NCI-H1694 treated with DMSO at 0.1 percent for 48 hours (cell line): ENCODE measurements around the gene CDK9.
"Not testable (repeated sequence)": the region's sequence is repeated elsewhere in the genome, so short reads cannot be mapped to it uniquely, and the experiment has no call there.

Experiments
- DNase-seq: peaks from one replicate; lab custom pipeline; 2025; lab: John Stamatoyannopoulos, UW

The CDK9 gene

GRCh38 chr9:127785933-127786772, at the start of gene CDK9:
CDK9 (plus strand) TSS chr9:127786034; CDS start chr9:127786149, 115 bp downstream.
- DNase-seq: peak; percentile 48

- DNase-seq: no peak
These were observed 47.2 kb upstream of the CDK9 start for GRCh38 chr9:127738666-127739065.

- DNase-seq: no peak
These were observed 46.1 kb upstream of the CDK9 start for GRCh38 chr9:127739614-127740330.

- no peak for DNase-seq
These were observed 43.9 kb upstream of the CDK9 start for GRCh38 chr9:127741831-127742434.

- peak; percentile 61 for DNase-seq
These were observed 43.3 kb upstream of the CDK9 start for GRCh38 chr9:127742435-127743088.

- DNase-seq: no peak
These were observed 41.3 kb upstream of the CDK9 start for GRCh38 chr9:127744398-127745110.

GRCh38 chr9:127746959-127747569, 38.8 kb upstream of the CDK9 start:
- DNase-seq: no peak

- no peak for DNase-seq
These were observed 36.6 kb upstream of the CDK9 start for GRCh38 chr9:127749090-127749787.

GRCh38 chr9:127751269-127752054, 34.4 kb upstream of the CDK9 start:
- DNase-seq: no peak

- DNase-seq: no peak
These were observed 32.7 kb upstream of the CDK9 start for GRCh38 chr9:127753148-127753547.

GRCh38 chr9:127753622-127754021, 32.2 kb upstream of the CDK9 start:
- DNase-seq: no peak

GRCh38 chr9:127754099-127755060, 31.5 kb upstream of the CDK9 start:
- DNase-seq: peak; percentile 40

- peak; percentile 21 for DNase-seq
These were observed 30.5 kb upstream of the CDK9 start for GRCh38 chr9:127755061-127756060.

GRCh38 chr9:127756233-127756632, 29.6 kb upstream of the CDK9 start:
- no peak for DNase-seq

- not testable (repeated sequence) for DNase-seq
These were observed 29.1 kb upstream of the CDK9 start for GRCh38 chr9:127756776-127757175.

- no peak for DNase-seq
These were observed 27.0 kb upstream of the CDK9 start for GRCh38 chr9:127758843-127759242.

- no peak for DNase-seq
These were observed 24.8 kb upstream of the CDK9 start for GRCh38 chr9:127761061-127761460.
